ENCODE data around the gene PSMB5. TPM values are rescaled to one million over a fixed set of nuclear protein-coding genes. Genes with fewer than 3 reads are reported as not detected.
"Not testable (repeated sequence)": the region's sequence is repeated elsewhere in the genome, so short reads cannot be mapped to it uniquely, and the experiment has no call there.

The PSMB5 gene
- total and polyA plus RNA-seq, 9 of the 15 experiments (the other 6 are each of a cell fraction or from before 2014, with no cell fraction given) = 198 to 1,870 (median 269) TPM

- H3K79me2 ChIP-seq (ENCODE audit: control insufficient read depth, insufficient read depth, low read length) = peaks cover 38% of the 10 kb centered on the region
- WGBS (ENCODE audit: insufficient coverage, low coverage, missing lambda C conversion rate) = 91% methylated on average over 4 of the region's 4 CpGs
- H3K4me3 ChIP-seq; H3K9me3 ChIP-seq (replicated peaks; ENCODE audit: control insufficient read depth, insufficient read depth, low read depth, low read length); FAIRE-seq; H4K20me1 ChIP-seq (replicated peaks; ENCODE audit: control insufficient read depth, insufficient read depth, low read length); H3K4me2 ChIP-seq (ENCODE audit: insufficient read depth, low read length); DNase-seq (ENCODE audit: extremely low read depth in 1 of 4, low spot score in 3 of 4); H2AFZ ChIP-seq (ENCODE audit: low read depth, low read length); H3K9me1 ChIP-seq (ENCODE audit: control insufficient read depth, insufficient read depth, low read length); H3K9ac ChIP-seq (ENCODE audit: insufficient read depth in 1 of 2, low read depth in 2 of 2, low read length in 2 of 2); H3K36me3 ChIP-seq (ENCODE audit: control insufficient read depth, insufficient read depth, low read length); BruUV-seq (replicated peaks); H3K27ac ChIP-seq (ENCODE audit: extremely low read depth, low read depth, low read length); in situ Hi-C loops (cut with MboI); CTCF ChIA-PET (ENCODE audit: low intra/inter-chr PET ratio); intact Hi-C loops (cut with micrococcal nuclease); ATAC-seq; H3K27me3 ChIP-seq (ENCODE audit: control insufficient read depth in 2 of 2, insufficient read depth in 2 of 2, low read length in 2 of 2); TF ChIP-seq ATF3 (CRISPR knock-in tag; conservative IDR thresholded peaks at IDR 0.05): not testable (repeated sequence)
- H3K4me1 ChIP-seq (replicated peaks in 1 of 2; ENCODE audit: control insufficient read depth in 2 of 2, insufficient read depth in 2 of 2, low read length in 2 of 2) = peaks cover 24 to 27% of the 10 kb centered on the region in 2 experiments
- POLR2A ChIA-PET = interaction anchor here (0.6 to 1.3 kb wide), 3 partner anchors 8 to 51 kb away, joined by 3 to 5 read pairs (median 4); no protein-coding TSS in a partner anchor
- TF ChIP-seq EGR1 (conservative IDR thresholded peaks at IDR 0.05) = 0 out of 2 replicates have a peak, but pooled peaks have one; percentile 5
- peak; percentile 65 for TF ChIP-seq ATF3 (IDR thresholded peaks at IDR 0.05)
- 0 out of 2 replicates have a peak, but pooled peaks have one; percentile 6 for TF ChIP-seq MAFG (tag; conservative IDR thresholded peaks at IDR 0.05)
These were observed 30.4 kb downstream of the PSMB5 start for GRCh38 chr14:23004274-23004673.

- no peak overlapping the region for H3K27ac ChIP-seq (ENCODE audit: extremely low read depth, low read depth, low read length)
- no peaks in the 10 kb centered on the region for H3K27me3 ChIP-seq (ENCODE audit: control insufficient read depth in 2 of 2, insufficient read depth in 2 of 2, low read length in 2 of 2)
- in situ Hi-C loops (cut with MboI) = no loop called here
- H3K9me1 ChIP-seq (ENCODE audit: control insufficient read depth, insufficient read depth, low read length) = no peaks in the 10 kb centered on the region
- ChIA-PET CTCF (ENCODE audit: low intra/inter-chr PET ratio) (no interaction called here), POLR2A (interaction anchor here (1.0 kb wide), 1 partner anchor 9 kb away, joined by 4 read pairs; no protein-coding TSS in a partner anchor)
- intact Hi-C loops (cut with micrococcal nuclease) = no loop called here
- H3K36me3 ChIP-seq (ENCODE audit: control insufficient read depth, insufficient read depth, low read length) = no peaks in the 10 kb centered on the region
- no peaks in the 10 kb centered on the region for H3K9me3 ChIP-seq (replicated peaks; ENCODE audit: control insufficient read depth, insufficient read depth, low read depth, low read length)
- no peak overlapping the region for H2AFZ ChIP-seq (ENCODE audit: low read depth, low read length)
- H3K4me3 ChIP-seq = no peak overlapping the region
- peaks cover 29 to 32% of the 10 kb centered on the region in 2 experiments for H3K4me1 ChIP-seq (replicated peaks in 1 of 2; ENCODE audit: control insufficient read depth in 2 of 2, insufficient read depth in 2 of 2, low read length in 2 of 2)
- TF ChIP-seq RFX7 (CRISPR knock-in tag; IDR thresholded peaks at IDR 0.05) = no peak
- TF ChIP-seq ZHX1 (conservative IDR thresholded peaks at IDR 0.05; ENCODE audit: low read length) = no peak
- TF ChIP-seq IRF2 (CRISPR knock-in tag; IDR thresholded peaks at IDR 0.05) = no peak
- TF ChIP-seq ZNF121 (CRISPR knock-in tag; conservative IDR thresholded peaks at IDR 0.05) = peak; percentile 45
- WGBS (ENCODE audit: insufficient coverage, low coverage, missing lambda C conversion rate) = 77% methylated on average over 3 of the region's 3 CpGs
- H3K79me2 ChIP-seq (ENCODE audit: control insufficient read depth, insufficient read depth, low read length) = peaks cover 22% of the 10 kb centered on the region
- FAIRE-seq (no peak), ATAC-seq (no peak), DNase-seq (ENCODE audit: extremely low read depth in 1 of 4, low spot score in 3 of 4) (no peak)
- no peak overlapping the region for H3K4me2 ChIP-seq (ENCODE audit: insufficient read depth, low read length)
- H4K20me1 ChIP-seq (replicated peaks; ENCODE audit: control insufficient read depth, insufficient read depth, low read length) = no peaks in the 10 kb centered on the region
- no TSS peak for BruUV-seq (replicated peaks)
- H3K9ac ChIP-seq (ENCODE audit: insufficient read depth in 1 of 2, low read depth in 2 of 2, low read length in 2 of 2) = no peak overlapping the region
These were observed 32.1 kb downstream of the PSMB5 start for GRCh38 chr14:23002592-23002991.
